HG02840 (cell line): ENCODE results near the gene POMGNT2.

Source experiments
- ATAC-seq: cut with Tn5 transposase; IDR thresholded peaks from one replicate; pipeline ENCODE4 v1.9.1; 2021; ENCODE audit warnings: mild to moderate bottlenecking, moderate library complexity, moderate number of reproducible peaks; ENCODE audit not compliant: unreplicated experiment, low FRiP score

The POMGNT2 gene

DNA sequence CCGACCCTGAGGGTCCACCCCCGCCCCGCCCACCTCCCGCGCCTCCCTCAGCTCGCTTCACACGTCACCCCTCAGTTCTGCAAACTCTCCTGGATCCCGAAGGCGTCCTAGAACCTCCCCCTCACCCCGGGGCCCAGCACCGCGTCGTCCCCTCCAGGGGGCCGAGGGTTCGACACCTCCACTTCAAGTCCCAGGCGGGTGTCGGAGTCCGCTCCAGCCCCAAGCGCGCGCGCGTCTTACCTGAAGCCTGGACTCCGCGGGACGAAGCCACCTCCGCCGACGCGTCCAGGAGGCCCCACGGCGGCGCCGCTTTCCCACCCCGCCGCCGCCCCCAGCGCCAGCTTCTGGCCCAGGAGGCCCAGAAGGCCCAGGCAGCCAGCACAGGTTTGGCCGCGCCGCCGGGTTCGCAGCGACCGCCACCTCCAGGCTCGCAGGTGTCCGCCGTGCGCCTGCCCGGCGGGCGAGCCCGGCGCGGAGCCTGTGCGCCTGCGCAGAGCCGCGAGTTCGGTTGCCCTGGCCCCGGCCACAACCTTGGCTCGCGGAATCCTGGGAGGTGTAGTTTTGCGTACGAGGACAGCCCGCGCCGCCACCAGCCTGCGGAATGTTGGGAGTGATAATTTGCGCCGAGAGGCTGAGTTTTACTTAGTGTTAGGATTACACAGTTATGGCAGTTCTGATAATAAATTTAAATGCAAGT is at the start of gene POMGNT2:
Gene POMGNT2, minus strand, starts transcription at position 484 of the 697 bp plus-strand sequence. CDS start 24,648 bp downstream, outside the sequence.
- ATAC-seq = peak; percentile 66

DNA sequence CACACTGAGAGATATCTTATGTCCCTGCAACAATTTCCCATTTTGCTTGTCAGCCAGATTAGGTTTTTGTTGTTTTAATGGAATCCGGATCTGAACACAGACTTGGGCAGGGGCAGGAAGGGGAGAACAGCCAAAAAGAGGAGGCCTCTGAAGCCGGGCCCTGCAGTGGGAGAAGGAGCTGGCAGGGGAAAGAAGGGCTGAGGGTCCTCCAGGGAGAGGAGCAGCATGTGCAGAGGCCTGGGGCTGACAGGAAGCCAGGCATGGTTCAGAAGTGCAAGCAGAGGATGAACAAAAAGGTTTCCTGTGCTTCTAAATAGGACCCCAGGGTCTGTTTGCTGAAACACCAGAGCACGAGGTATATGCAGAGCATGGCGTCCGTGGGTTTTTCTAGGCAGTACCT is 49.1 kb upstream of the POMGNT2 start:
- no peak for ATAC-seq

- no peak for ATAC-seq
These were observed 47.6 kb upstream of the POMGNT2 start for GRCh38 chr3:43153216-43154083.

DNA sequence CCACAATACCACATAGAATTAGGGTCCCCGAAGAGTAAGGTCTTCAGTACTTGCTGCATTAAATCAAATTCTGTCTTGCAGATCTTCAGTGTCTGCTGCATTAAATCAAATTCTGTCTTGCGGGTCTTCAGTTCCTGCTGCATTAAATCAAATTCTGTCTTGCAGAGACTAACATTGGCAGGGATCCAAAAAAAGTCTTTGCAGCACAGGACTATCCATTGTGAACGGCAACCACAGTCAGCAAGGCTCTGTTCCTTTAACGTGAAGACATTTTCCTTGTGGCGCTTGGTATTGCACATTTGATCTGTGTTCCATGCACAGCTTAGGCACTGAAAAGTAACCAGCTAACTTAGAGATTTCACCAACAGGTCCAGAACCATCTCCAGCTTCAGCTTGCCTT is 46.8 kb upstream of the POMGNT2 start:
- no peak for ATAC-seq

- no peak for ATAC-seq
These were observed 42.2 kb upstream of the POMGNT2 start for GRCh38 chr3:43148033-43148432.

GRCh38 chr3:43146599-43146998 is 40.7 kb upstream of the POMGNT2 start:
- ATAC-seq = no peak

GRCh38 chr3:43144761-43145490 is 39.0 kb upstream of the POMGNT2 start:
- ATAC-seq = no peak

- no peak for ATAC-seq
These were observed 36.6 kb upstream of the POMGNT2 start for GRCh38 chr3:43142472-43142871.

GRCh38 chr3:43138488-43139231 is 32.8 kb upstream of the POMGNT2 start:
- no peak for ATAC-seq

GRCh38 chr3:43132870-43133636 is 27.2 kb upstream of the POMGNT2 start:
- no peak for ATAC-seq

- no peak for ATAC-seq
These were observed 26.3 kb upstream of the POMGNT2 start for GRCh38 chr3:43132193-43132592.

DNA sequence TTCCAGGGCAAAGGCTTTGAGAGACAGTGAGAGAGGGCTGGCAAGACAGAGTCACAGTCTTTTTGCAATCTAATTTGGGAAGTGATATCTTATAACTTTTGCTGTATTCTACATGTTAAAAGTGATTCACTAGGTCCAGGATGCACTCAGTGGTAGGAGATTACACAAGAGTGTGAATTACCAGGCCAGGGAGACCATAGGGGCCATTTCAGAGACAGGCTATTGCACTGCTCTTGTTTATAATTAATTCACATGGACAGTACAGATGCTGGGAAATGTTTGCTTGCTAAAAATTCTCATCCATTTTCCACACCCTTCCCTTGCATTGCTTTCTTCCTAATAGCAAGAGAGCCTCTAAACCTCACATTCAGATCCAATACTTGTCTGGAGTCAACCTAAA is 22.6 kb upstream of the POMGNT2 start:
- no peak for ATAC-seq

DNA sequence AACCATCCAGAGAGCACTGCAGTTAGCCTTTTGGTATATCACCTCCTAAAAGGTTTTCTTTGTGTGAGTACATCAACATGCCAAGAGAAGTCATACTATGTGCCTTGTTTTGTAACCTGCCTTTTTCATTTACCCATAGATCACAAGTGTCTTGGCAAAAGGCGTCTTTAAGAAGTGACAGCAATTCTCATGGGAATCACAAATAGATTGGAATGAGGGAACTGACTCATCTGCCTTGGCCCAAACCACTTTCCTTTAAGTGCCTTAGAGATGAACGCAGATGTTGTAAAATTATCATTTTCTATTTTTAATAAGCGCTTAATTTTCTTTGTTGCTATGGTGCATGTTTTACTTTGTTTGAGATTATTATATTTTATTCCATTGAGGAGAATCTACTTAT is 20.7 kb upstream of the POMGNT2 start:
- ATAC-seq = no peak

GRCh38 chr3:43123895-43124294 is 18.0 kb upstream of the POMGNT2 start:
- no peak for ATAC-seq

- ATAC-seq = no peak
These were observed 15.1 kb upstream of the POMGNT2 start for GRCh38 chr3:43120937-43121336.

DNA sequence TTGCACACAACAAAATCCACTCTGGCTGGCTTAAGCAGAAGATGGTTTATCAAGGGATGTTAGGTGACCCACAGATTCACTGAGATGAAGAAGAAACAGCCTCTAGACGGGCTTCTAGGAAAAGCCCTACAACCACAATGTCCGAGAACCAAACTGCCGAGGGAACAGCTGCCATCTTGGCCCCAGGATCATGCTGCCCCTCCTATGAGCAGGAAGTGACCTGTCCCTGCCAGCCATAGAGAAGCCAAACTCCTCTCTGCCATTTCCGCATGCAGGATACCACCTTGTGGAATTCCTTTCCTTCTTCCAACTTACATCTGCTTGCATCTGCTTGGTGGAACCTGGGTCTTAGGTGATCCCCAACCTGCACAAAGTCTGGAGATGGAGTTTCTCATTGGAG is 11.4 kb upstream of the POMGNT2 start:
- no peak for ATAC-seq

DNA sequence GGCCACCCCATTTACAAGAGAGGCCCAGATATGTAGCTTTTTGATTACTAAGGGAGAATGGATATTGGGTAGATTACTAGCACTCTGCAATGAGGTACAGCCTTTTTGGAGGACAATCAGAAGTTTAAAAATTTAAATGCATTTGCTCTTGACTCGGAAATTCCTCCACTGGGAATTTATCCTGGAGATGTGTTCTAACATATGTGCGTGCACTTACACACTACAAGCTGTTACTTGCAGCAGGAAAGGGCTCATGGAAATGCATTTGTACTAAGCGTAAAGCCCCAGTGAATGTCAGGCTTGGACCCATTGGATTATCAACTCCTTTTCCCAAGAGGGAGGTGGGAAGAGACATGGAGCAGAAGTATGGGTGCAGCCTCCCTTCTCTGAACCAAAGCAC is 7.8 kb upstream of the POMGNT2 start:
- no peak for ATAC-seq

GRCh38 chr3:43106293-43106628 is 382 bp upstream of the POMGNT2 start:
- ATAC-seq = no peak

GRCh38 chr3:43104660-43105595 is 951 bp downstream of the POMGNT2 start:
- ATAC-seq = no peak
